ENCODE measurements around the gene SYTL3.

The SYTL3 gene

DNA sequence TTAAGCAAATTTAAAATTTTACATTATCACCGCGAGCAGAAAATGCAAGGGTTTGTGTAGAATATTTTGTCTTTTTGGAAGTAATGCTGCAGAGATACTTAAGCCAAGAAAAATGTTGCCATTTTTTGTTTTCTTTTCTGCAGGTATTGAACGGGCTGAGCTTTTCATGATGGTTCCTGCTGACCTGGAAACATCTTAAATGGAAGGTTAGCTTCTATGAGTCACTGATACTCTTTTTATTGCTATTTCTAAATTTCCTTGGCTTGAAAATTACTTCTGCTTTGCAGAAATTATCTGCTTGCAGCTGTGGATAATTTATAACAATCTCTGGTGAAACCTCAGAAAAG, 12.7 kb downstream of the SYTL3 start:
- TF ChIP-seq, protein P1, sequence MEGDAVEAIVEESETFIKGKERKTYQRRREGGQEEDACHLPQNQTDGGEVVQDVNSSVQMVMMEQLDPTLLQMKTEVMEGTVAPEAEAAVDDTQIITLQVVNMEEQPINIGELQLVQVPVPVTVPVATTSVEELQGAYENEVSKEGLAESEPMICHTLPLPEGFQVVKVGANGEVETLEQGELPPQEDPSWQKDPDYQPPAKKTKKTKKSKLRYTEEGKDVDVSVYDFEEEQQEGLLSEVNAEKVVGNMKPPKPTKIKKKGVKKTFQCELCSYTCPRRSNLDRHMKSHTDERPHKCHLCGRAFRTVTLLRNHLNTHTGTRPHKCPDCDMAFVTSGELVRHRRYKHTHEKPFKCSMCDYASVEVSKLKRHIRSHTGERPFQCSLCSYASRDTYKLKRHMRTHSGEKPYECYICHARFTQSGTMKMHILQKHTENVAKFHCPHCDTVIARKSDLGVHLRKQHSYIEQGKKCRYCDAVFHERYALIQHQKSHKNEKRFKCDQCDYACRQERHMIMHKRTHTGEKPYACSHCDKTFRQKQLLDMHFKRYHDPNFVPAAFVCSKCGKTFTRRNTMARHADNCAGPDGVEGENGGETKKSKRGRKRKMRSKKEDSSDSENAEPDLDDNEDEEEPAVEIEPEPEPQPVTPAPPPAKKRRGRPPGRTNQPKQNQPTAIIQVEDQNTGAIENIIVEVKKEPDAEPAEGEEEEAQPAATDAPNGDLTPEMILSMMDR (conservative IDR thresholded peaks at IDR 0.05; ENCODE audit: low read depth, low read length): no peak
- no peak overlapping the region for H3K4me3 ChIP-seq (ENCODE audit: low read length)
- no peak for DNase-seq (ENCODE audit: low read depth)

DNA sequence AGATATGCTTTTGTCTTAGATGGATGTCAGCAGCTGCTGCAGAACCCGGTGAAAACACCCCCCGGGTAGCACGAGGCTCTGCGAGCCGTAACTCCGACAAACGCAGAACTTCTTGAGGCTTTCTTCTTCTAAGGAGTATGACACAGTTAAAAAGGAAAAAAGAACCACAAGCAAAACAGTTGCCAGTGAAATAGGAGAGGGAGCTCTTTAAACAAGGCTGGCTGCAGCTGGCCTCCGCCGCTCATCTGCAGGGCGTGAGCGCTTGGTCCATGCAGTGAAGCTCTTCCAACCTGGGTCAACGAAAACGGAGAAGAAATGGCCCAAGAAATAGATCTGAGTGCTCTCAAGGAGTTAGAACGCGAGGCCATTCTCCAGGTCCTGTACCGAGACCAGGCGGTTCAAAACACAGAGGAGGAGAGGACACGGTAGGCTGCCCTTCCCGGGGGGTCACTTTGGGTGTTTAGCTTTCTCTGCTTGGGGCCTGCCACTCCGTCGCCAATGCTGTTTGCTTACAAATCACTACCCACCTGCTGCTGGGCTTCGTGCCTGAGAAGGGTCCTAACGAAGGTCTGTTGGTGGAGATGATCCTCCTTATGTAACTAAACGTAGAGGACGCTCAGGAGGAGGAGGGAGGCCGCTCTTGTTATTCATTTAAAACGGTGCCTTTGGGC, 13.2 kb downstream of the SYTL3 start:
- DNase-seq (ENCODE audit: low read depth): no peak
- TF ChIP-seq, protein P1 (conservative IDR thresholded peaks at IDR 0.05; ENCODE audit: low read depth, low read length): no peak
- no peak overlapping the region for H3K4me3 ChIP-seq (ENCODE audit: low read length)

DNA sequence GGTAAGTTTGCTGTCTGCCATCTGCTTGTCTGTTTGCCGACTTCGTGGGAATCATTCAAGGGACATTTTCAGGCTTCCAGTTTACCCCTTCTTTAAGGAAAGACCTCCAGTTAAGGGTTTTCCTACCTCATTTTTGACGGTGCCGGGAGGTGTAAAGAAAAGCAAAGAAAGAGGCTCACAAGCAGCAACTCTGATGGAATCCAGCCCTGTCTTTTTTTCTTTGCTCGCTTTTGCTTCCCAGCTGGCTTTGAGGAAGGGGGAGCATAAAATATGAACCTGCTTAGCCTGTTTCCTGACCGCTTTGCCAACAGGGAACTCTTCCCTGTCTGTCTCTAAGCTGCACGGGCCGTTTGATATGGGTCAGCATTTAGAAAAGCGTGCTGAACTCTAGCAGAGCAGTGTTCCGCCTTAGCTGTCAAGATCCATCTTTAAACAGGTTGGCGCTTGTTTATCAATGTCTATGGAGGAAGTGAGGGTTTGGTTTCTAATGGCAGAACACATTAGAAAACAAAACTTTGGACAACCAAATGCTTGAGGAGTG, 13.8 kb downstream of the SYTL3 start:
- H3K4me3 ChIP-seq (ENCODE audit: low read length): no peak overlapping the region
- DNase-seq (ENCODE audit: low read depth): no peak
- TF ChIP-seq, protein P1 (conservative IDR thresholded peaks at IDR 0.05; ENCODE audit: low read depth, low read length): no peak

DNA sequence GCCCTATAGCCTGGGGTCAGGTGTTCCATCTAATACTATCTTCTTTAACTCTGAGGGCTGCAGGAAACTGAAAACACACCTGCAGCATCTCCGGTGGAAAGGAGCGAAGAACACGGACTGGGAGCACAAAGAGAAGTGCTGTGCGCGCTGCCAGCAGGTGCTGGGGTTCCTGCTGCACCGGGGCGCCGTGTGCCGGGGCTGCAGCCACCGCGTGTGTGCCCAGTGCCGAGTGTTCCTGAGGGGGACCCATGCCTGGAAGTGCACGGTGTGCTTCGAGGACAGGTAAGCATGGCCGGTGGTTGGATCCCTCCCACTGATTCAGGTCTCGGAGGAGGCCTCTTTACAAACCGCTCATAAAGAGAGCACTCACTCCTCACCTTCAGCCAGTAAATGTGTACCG, 15.5 kb downstream of the SYTL3 start:
- DNase-seq (ENCODE audit: low read depth): no peak
- TF ChIP-seq, protein P1 (conservative IDR thresholded peaks at IDR 0.05; ENCODE audit: low read depth, low read length): no peak
- H3K4me3 ChIP-seq (ENCODE audit: low read length): no peak overlapping the region

DNA sequence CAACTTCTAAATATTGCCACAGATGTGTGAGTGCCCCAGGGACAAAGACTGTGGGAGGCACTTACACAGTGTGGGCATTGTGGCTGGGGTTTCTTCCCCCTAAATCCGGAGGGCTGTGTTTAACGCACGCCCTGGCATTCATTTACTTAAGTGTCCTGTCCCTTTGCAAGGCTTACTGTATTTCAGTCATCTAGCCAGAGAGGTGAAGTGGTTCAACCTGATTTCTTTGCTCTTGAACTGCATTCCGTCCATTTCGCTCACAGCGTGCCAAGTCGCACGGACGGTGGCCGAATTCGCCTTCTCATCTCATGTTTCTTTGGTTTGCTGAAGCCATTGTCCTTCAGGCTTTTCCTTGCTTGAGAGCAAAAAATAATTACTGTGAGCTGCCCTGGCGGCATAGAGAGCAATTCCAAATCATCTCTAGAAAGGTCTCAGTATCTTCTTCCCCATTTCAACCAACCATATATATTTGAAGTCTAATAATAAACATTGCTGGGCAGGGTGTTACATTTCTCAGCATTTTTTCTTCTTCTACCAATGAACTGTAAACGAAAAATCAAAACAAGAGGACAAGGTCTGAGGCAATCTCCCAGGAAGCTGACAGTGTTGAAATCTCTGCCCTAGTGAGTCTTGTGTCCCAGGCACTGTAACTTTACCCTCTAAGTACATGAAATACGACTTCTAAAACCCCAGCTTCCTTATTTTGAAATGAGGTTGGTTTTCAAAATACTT, 16.9 kb downstream of the SYTL3 start:
- no peak overlapping the region for H3K4me3 ChIP-seq (ENCODE audit: low read length)
- TF ChIP-seq, protein P1 (conservative IDR thresholded peaks at IDR 0.05; ENCODE audit: low read depth, low read length): no peak
- no peak for DNase-seq (ENCODE audit: low read depth)

DNA sequence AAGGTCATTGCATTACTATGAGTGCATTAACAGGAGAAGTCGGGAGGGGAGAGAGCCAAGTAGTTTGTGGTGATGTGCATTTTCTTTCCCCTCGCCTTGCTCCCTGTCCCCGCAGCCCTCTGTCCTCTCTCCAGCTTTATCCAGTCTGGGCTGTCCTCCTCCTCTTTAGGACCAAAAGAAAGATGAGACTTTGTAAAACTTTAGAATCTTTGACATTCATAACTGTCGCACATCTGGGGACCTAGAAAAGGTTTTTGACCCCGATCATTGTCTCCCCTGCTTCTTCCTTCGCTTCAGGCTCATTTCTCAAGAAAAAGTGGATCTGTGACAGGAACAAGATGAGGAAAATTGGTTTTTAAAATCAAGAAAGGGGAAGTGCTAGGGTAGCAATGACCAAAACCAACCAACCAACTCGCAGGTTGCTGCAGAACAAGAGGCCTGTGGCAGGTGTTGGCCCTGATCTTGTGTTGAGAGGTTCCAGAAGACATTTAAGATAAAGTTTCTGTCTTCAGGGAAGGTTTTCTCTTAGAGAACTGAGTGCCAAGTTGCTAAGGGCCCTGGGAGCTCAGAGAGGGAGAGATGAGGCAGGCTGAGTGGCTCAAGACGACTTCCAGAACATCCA, 17.6 kb downstream of the SYTL3 start:
- TF ChIP-seq, protein P1 (conservative IDR thresholded peaks at IDR 0.05; ENCODE audit: low read depth, low read length): no peak

More for the DNA sequence above, 17.6 kb downstream of the SYTL3 start:
- H3K4me3 ChIP-seq (ENCODE audit: low read length): no peak overlapping the region
- no peak for DNase-seq (ENCODE audit: low read depth)
